AG09319 (cell line): ENCODE measurements around the gene NHP2.

ENCODE experiments used
- DNase-seq: peaks from one replicate; pipeline ENCODE4 v3.0.0-alpha.2; 2010; ENCODE audit warnings: low read depth; ENCODE audit errors: extremely low read depth
- TF ChIP-seq, protein P1 (sequence below): IDR thresholded peaks from 2 replicates; pipeline ENCODE4 v1.5.1; 2011; ENCODE audit warnings: low read depth, mild to moderate bottlenecking, inconsistent platforms, low read length, moderate library complexity

Gene NHP2

DNA sequence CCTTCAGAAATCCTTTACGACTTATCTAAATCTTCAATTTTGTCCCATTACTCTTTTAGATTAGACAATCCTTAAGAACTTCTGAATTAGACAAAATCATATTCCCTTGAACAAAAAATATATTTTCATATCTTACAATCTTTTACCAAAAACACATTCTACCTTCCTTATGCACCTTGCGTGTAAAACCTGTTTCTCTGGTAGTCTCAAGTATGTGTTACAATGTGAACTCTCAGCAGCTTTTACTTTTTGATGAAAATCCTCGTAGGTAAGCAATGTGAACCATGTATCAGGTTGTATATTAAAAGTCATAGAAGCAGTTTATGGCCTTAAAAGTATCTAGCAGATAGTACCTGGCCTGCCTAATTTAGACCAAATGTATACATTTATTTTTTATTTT, 20.8 kb upstream of the NHP2 start:
- DNase-seq, result no peak
- TF ChIP-seq, protein P1, sequence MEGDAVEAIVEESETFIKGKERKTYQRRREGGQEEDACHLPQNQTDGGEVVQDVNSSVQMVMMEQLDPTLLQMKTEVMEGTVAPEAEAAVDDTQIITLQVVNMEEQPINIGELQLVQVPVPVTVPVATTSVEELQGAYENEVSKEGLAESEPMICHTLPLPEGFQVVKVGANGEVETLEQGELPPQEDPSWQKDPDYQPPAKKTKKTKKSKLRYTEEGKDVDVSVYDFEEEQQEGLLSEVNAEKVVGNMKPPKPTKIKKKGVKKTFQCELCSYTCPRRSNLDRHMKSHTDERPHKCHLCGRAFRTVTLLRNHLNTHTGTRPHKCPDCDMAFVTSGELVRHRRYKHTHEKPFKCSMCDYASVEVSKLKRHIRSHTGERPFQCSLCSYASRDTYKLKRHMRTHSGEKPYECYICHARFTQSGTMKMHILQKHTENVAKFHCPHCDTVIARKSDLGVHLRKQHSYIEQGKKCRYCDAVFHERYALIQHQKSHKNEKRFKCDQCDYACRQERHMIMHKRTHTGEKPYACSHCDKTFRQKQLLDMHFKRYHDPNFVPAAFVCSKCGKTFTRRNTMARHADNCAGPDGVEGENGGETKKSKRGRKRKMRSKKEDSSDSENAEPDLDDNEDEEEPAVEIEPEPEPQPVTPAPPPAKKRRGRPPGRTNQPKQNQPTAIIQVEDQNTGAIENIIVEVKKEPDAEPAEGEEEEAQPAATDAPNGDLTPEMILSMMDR, result no peak

GRCh38 chr5:178170455-178170854, 16.8 kb upstream of the NHP2 start:
- TF ChIP-seq, protein P1, result no peak

GRCh38 chr5:178165581-178165980, 11.9 kb upstream of the NHP2 start:
- DNase-seq, result no peak
- TF ChIP-seq, protein P1, result no peak

More at GRCh38 chr5:178170455-178170854, 16.8 kb upstream of the NHP2 start:
- no peak for DNase-seq

DNA sequence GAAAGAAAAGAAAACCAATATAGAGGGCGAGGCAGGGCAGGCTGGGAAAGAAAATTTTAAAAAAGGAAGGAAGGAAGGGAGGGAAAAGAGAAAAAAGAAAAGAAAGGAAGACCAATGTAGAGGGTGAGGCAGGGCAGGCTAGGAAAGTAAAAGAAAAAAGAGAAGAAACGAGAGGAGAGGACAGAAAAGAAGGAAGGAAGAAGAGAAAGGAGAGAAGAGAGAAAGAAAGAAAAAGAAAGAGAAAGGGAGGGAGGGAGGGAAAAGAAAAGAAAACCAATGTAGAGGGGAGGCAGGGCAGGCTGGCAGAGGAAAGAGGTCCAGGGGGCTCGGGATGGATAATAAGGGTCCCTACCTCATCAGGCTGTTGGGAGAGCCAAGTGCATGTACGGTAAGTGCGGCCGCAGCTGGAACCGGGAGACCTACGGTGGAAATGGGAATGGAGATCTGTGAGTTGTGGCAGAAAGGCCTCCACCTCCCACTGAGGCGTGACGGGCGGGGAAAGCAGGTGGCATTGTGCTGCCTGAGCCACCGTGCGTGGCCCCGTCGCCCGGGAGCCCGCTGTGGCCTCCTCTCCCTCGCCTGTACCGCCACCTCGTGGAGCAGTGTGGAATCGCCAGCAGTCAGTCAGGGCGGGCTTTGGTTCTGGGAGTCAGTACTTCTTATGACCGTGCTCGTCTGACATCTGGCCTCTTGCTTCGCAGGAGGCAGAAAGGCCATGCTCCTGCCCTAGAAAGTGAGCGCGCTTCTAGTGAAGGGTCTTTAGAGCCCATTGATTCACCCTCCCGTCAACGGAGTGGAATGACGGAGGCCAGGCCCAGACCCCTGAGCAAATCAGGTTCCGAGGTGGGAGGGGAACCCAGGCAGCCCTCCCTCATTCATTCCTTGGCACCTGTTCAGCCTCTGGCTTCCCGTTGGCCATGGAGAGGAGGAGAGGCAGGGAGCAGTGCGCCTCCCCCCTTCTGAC, 10.4 kb upstream of the NHP2 start:
- TF ChIP-seq, protein P1, result peak; percentile 99

GRCh38 chr5:178162481-178162880, 8.8 kb upstream of the NHP2 start:
- TF ChIP-seq, protein P1, result no peak
- DNase-seq, result no peak

More for the DNA sequence above, 10.4 kb upstream of the NHP2 start:
- DNase-seq, result no peak

GRCh38 chr5:178160176-178160575, 6.5 kb upstream of the NHP2 start:
- no peak for DNase-seq
- TF ChIP-seq, protein P1, result no peak

GRCh38 chr5:178155065-178155464, 1.4 kb upstream of the NHP2 start:
- no peak for DNase-seq
- TF ChIP-seq, protein P1, result no peak
